Measurements from ENCODE around the gene ELOVL7.

ELOVL7 gene

GRCh38 chr5:60830581-60831127 lies 13.4 kb downstream of the ELOVL7 start:
- TF ChIP-seq REST (IDR thresholded peaks at IDR 0.05; ENCODE audit: insufficient replicate concordance, low read depth) (no peak), POLR2AphosphoS5 (IDR thresholded peaks at IDR 0.05; ENCODE audit: low read depth) (no peak), GABPA (IDR thresholded peaks at IDR 0.05; ENCODE audit: low read depth) (no peak), SPI1 (IDR thresholded peaks at IDR 0.05; ENCODE audit: borderline replicate concordance, low read depth) (no peak)
- Histone ChIP-seq H3K4me3 (replicated peaks; ENCODE audit: insufficient read depth, low read length) (no peak overlapping the region), H3K27ac (replicated peaks) (no peak overlapping the region), H3K27me3 (ENCODE audit: insufficient read depth, poor library complexity, severe bottlenecking) (no peaks in the 10 kb centered on the region)
- DNase-seq (ENCODE audit: low read depth in 1 of 2, low spot score in 1 of 2), result no peak

- no peak for DNase-seq (ENCODE audit: low read depth in 1 of 2, low spot score in 1 of 2)
- TF ChIP-seq CTCF (IDR thresholded peaks at IDR 0.05; ENCODE audit: insufficient read depth, low read length), result no peak
- no peak for TF ChIP-seq REST (IDR thresholded peaks at IDR 0.05; ENCODE audit: insufficient replicate concordance, low read depth)
- TF ChIP-seq SPI1 (IDR thresholded peaks at IDR 0.05; ENCODE audit: borderline replicate concordance, low read depth), result no peak
- H3K4me3 ChIP-seq (replicated peaks; ENCODE audit: insufficient read depth, low read length), result no peak overlapping the region
- no peak overlapping the region for H3K27ac ChIP-seq (replicated peaks)
- H3K27me3 ChIP-seq (ENCODE audit: insufficient read depth, poor library complexity, severe bottlenecking), result no peaks in the 10 kb centered on the region
These were observed 14.4 kb downstream of the ELOVL7 start for GRCh38 chr5:60829490-60830266.

- H3K4me3 ChIP-seq (replicated peaks; ENCODE audit: insufficient read depth, low read length), result no peak overlapping the region
- no peak for TF ChIP-seq GABPA (IDR thresholded peaks at IDR 0.05; ENCODE audit: low read depth)
- no peak for TF ChIP-seq POLR2AphosphoS5 (IDR thresholded peaks at IDR 0.05; ENCODE audit: low read depth)
- no peak for TF ChIP-seq CTCF (IDR thresholded peaks at IDR 0.05; ENCODE audit: insufficient read depth, low read length)
- no peak for TF ChIP-seq SPI1 (IDR thresholded peaks at IDR 0.05; ENCODE audit: borderline replicate concordance, low read depth)
- no peak for TF ChIP-seq REST (IDR thresholded peaks at IDR 0.05; ENCODE audit: insufficient replicate concordance, low read depth)
- no peak for DNase-seq (ENCODE audit: low read depth in 1 of 2, low spot score in 1 of 2)
- H3K27ac ChIP-seq (replicated peaks), result no peak overlapping the region
- no peaks in the 10 kb centered on the region for H3K27me3 ChIP-seq (ENCODE audit: insufficient read depth, poor library complexity, severe bottlenecking)
These were observed 16.9 kb downstream of the ELOVL7 start for GRCh38 chr5:60827201-60827600.
